CD4-positive, alpha-beta T cell treated with Interleukin-12 subunit alpha and Interleukin-12 subunit beta, for 1 hour (primary cell): ENCODE data around the gene NRP1.
"Not testable (repeated sequence)": the region's sequence is repeated elsewhere in the genome, so short reads cannot be mapped to it uniquely, and the experiment has no call there.

Source experiments
- DNase-seq: peaks from one replicate; pipeline ENCODE4 v3.0.0-alpha.2; 2020

NRP1 gene

DNA sequence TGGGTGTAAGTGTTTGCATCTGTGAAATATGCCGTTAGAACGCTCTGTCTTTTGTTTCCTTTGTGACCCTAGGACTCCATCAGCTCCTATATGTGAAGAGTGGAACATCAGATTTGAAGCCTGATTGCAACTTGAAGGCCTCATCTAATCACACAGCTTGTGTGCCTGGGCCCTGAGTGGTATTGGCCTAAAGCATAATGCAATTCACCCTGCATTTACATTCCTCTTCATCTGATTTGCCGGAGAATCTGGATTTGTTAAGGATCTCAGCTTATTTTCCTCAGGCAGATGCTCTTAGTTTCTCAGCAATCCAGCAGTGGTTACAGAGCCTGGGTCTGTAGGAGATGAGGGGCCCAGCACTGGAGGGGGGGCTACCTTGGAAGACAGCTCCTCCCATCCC lies 193.2 kb downstream of the NRP1 start:
- DNase-seq: no peak

DNA sequence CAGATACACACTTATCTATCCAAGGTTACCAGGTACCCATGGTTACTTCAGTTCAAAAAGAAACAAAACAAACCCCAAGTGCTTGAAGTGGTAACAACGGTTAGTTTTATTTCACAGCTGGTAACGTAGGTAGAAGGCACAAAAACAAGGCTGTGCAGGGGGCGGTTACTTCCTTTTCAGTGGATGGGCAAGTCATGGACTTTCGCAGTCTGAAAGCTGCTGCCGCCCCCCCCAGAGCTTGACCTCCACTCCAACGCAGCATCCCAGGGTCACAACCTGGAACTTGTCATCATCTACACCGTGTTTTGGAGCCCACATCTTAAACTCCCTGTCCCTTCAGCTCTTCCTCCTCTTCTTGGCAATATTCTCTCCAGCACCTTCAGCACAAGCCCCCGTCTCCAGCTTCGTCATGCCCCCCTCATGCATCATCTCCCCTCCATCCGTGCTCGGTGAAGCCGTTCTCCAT lies 195.3 kb downstream of the NRP1 start:
- DNase-seq: peak; percentile 93

DNA sequence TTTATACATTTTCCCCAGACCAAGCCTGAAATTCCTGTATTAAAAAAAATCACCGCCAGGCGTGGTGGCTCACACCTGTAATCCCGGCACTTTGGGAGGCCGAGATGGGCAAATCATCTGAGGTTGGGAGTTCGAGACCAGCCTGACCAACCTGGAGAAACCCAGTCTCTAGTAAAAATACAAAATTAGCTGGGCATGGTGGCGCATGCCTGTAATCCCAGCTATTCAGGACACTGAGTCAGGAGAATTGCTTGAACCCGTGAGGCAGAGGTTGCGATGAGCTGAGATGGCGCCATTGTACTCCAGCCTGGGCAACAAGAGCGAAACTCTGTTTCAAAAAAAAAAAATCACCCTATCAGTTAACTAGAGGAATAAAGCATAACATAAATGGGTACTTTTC lies 195.8 kb downstream of the NRP1 start:
- DNase-seq: not testable (repeated sequence)

GRCh38 chr10:33137356-33138005 lies 197.0 kb downstream of the NRP1 start:
- DNase-seq: no peak

DNA sequence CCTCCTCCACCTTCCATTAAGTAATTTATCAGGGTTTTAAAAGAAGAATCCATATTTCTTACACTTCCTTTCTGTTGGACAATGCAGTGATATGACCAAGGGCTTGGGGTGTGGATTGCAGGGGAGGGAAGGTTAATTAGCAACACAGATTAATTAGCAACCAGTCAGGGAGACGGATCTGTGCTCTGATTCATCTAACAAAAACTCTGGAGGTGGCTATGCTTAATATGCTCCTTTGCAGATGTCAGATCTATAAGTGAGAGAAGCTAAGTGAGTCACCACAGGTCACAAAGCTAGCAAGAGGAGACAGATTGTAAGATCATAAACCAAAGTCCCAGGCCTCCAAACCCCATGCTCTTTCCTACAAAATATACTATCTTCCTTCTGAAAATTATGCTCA lies 197.7 kb downstream of the NRP1 start:
- no peak for DNase-seq

DNA sequence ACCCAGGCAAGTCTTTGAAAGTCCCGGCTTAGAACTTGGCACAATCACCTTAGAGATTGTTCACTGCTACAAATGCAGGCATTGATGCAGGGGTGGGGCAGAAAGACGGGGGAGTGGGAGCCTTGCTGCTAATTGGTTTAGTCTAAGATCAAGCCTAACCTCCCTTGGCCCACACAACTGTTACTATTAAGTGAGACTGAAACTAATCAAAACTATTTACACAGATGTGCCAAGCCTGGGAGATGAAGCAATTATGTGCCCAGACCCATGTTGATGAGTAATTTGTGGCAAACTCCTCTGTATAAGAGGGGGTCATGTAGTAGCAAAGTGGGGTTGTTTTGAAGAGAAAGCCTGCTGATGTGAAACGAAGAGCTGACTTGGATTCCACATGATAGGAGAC lies 198.2 kb downstream of the NRP1 start:
- peak; percentile 69 for DNase-seq

- peak; percentile 83 for DNase-seq
Measured at GRCh38 chr10:33134011-33134751, 200.3 kb downstream of the NRP1 start.

DNA sequence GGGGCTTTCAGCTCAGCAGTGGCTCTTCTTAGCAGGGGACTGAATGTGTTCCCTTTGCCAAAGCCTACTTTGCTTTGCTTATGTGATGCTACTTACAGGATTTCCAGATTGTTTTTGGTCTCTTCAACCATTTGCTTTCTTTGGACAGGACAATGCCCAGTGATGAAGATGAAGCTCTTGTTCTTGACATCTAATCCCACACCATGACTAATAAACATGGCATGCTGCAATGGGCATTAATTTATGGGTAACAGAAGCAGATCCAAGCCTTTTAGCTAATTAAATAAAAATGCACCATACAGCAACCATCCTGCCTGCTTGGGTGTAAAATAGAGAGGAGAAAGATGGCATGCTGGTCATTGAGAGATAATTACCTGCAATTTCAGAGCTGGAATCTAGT lies 200.9 kb downstream of the NRP1 start:
- no peak for DNase-seq

- DNase-seq: peak; percentile 75
Measured at GRCh38 chr10:33132626-33133025, 201.8 kb downstream of the NRP1 start.

GRCh38 chr10:33129996-33130386 lies 204.5 kb downstream of the NRP1 start:
- no peak for DNase-seq

DNA sequence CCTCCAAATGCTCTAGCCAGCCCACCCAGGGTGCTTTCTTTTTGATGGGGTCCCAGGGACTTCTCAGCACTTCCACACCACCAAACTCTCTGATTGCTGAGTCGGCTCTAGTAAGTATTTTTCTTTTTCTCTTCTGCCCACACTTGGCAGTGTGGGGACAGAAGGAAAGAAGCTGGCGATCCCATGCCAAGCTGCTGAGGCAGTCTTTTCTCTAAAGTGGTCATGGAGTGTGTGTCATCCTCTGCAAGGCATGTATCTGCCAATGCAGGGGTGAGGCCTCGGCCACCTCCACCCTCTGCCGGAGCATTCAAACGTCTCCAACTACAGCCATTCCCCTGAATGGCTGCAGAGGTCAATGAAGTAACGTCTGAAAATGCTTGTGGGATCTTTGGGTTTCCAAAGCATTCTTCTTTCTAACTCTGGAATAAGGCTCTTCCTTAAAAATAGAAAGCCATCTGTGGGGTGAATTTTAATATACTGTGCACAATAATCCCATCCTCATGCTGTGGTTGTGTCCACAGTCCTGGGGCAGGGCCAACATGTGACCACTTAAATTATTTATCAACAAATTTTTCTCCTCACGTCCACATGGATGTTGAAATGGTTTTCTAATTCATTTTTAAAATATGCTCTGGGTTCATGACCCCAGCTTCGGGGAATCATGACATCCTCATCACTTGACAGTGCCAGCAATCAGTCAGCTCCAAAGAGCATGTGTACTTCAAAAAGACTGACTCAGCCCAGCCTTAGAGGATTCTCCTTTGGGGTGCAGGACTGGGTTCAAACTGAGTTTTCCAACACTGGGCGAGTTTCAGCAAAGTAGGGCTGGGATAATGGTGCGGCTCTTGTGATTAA lies 205.1 kb downstream of the NRP1 start:
- no peak for DNase-seq

DNA sequence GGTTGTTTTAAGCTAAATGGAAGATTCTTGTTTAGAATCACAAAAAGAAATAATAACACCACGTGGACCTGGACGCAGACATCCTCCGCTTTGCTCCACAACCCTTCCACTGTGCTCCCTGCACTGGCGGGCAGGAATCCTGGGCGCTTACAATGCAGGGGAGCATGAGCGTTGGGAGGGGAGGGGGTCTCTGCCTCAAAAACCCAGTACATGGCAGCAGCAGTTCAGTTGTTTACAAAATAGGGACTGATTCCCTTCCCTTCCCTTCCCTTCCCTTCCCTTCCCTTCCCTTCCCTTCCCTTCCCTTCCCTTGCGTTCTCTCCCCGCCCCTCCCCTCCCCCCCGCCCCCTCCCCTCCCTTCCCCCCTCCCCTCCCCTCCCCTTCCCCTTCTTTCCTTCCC lies 206.8 kb downstream of the NRP1 start:
- no peak for DNase-seq
